H9 (cell line): Measurements from ENCODE around the gene ZNF557. TPM values are rescaled to one million over a fixed set of nuclear protein-coding genes. Genes with fewer than 3 reads are reported as not detected.

Source experiments
- DNase-seq: peaks from one replicate; pipeline ENCODE4 v3.0.0-alpha.2; 2017
- H2AFZ ChIP-seq: one replicate; pipeline ENCODE4 v1.6.1; 2013; ENCODE audit warnings: mild to moderate bottlenecking, low read length, control low read depth, moderate library complexity
- H2AK5ac ChIP-seq: 2 replicates; pipeline ENCODE4 v1.6.1; 2013; ENCODE audit warnings: low read length, control low read depth, mixed read lengths; ENCODE audit not compliant: insufficient read length
- H2BK120ac ChIP-seq: one replicate; pipeline ENCODE4 v1.6.1; 2013; ENCODE audit warnings: low read depth, mild to moderate bottlenecking, low read length, control low read depth, inconsistent platforms; ENCODE audit not compliant: poor library complexity, severe bottlenecking
- H2BK12ac ChIP-seq: 2 replicates; pipeline ENCODE4 v1.6.1; 2013; ENCODE audit warnings: low read length, control low read depth, mixed read lengths, low read depth; ENCODE audit not compliant: insufficient read length
- H2BK15ac ChIP-seq: 2 replicates; pipeline ENCODE4 v1.6.1; 2013; ENCODE audit warnings: low read depth, low read length, control low read depth
- H2BK20ac ChIP-seq: one replicate; pipeline ENCODE4 v1.6.1; 2013; ENCODE audit warnings: low read depth, mild to moderate bottlenecking, low read length, control low read depth, inconsistent platforms; ENCODE audit not compliant: poor library complexity, severe bottlenecking
- H2BK5ac ChIP-seq: 2 replicates; pipeline ENCODE4 v1.6.1; 2013; ENCODE audit warnings: low read length, control low read depth, mixed read lengths; ENCODE audit not compliant: insufficient read length
- H3K14ac ChIP-seq: 2 replicates; pipeline ENCODE4 v1.6.1; 2013; ENCODE audit warnings: low read length, control low read depth; ENCODE audit not compliant: insufficient read depth
- H3K18ac ChIP-seq: 2 replicates; pipeline ENCODE4 v1.6.1; 2013; ENCODE audit warnings: low read depth, mild to moderate bottlenecking, mixed read lengths, low read length, control low read depth; ENCODE audit not compliant: insufficient read length
- H3K23ac ChIP-seq: 2 replicates; pipeline ENCODE4 v1.6.1; 2013; ENCODE audit warnings: low read length, control low read depth, mixed read lengths, low read depth; ENCODE audit not compliant: insufficient read length
- H3K23me2 ChIP-seq: 2 replicates; pipeline ENCODE4 v1.6.1; 2013; ENCODE audit warnings: low read depth, mild to moderate bottlenecking, mixed read lengths, low read length, control low read depth; ENCODE audit not compliant: insufficient read length, poor library complexity, severe bottlenecking
- H3K27ac ChIP-seq: 2 replicates; pipeline ENCODE4 v1.5.1; 2013; ENCODE audit warnings: low read length, control low read depth, mixed read lengths, low read depth; ENCODE audit not compliant: insufficient read length
- H3K27me3 ChIP-seq: 2 replicates; pipeline ENCODE4 v1.6.1; 2013; ENCODE audit warnings: low read length, control low read depth, inconsistent platforms; ENCODE audit not compliant: insufficient read depth
- H3K4ac ChIP-seq: 2 replicates; pipeline ENCODE4 v1.6.1; 2013; ENCODE audit warnings: low read depth, mild to moderate bottlenecking, control low read depth, inconsistent platforms, low read length, moderate library complexity
- H3K4me1 ChIP-seq: 2 replicates; pipeline ENCODE4 v1.6.1; 2013; ENCODE audit warnings: low read length, control low read depth, inconsistent platforms; ENCODE audit not compliant: insufficient read depth
- H3K4me2 ChIP-seq: 2 replicates; pipeline ENCODE4 v1.6.1; 2013; ENCODE audit warnings: low read length, control low read depth, mixed read lengths; ENCODE audit not compliant: insufficient read length, insufficient read depth
- H3K56ac ChIP-seq: 2 replicates; pipeline ENCODE4 v1.6.1; 2013; ENCODE audit warnings: low read depth, mild to moderate bottlenecking, mixed read lengths, low read length, control low read depth; ENCODE audit not compliant: insufficient read length
- H3K79me1 ChIP-seq: 2 replicates; pipeline ENCODE4 v1.6.1; 2013; ENCODE audit warnings: low read depth, mild to moderate bottlenecking, moderate library complexity, low read length, control low read depth, inconsistent platforms; ENCODE audit not compliant: insufficient read depth, poor library complexity, severe bottlenecking
- H3K79me2 ChIP-seq: 2 replicates; pipeline ENCODE4 v1.6.1; 2013; ENCODE audit warnings: low read length, control low read depth, inconsistent platforms; ENCODE audit not compliant: insufficient read depth
- H3K9ac ChIP-seq: 2 replicates; pipeline ENCODE4 v1.6.1; 2013; ENCODE audit warnings: low read length, control low read depth, mixed read lengths; ENCODE audit not compliant: insufficient read length; ENCODE audit errors: extremely low read depth
- H3K9me3 ChIP-seq: one replicate; pipeline ENCODE4 v1.6.1; 2013; ENCODE audit warnings: low read depth, low read length, inconsistent platforms; ENCODE audit not compliant: control insufficient read depth
- H3T11ph ChIP-seq: one replicate; pipeline ENCODE4 v1.6.1; 2013; ENCODE audit warnings: mild to moderate bottlenecking, low read length, control low read depth, inconsistent platforms
- H4K20me1 ChIP-seq: one replicate; pipeline ENCODE4 v1.6.1; 2013; ENCODE audit not compliant: control insufficient read depth, insufficient read length, insufficient read depth
- H4K5ac ChIP-seq: 2 replicates; pipeline ENCODE4 v1.6.1; 2013; ENCODE audit warnings: low read depth, mild to moderate bottlenecking, mixed read lengths, low read length, control low read depth; ENCODE audit not compliant: insufficient read length
- H4K8ac ChIP-seq: replicated peaks from 2 replicates; pipeline ENCODE4 v1.6.1; 2013; ENCODE audit warnings: low read length, control low read depth, mixed read lengths, low read depth; ENCODE audit not compliant: insufficient read length
- H4K91ac ChIP-seq: 2 replicates; pipeline ENCODE4 v1.6.1; 2013; ENCODE audit warnings: low read depth, mild to moderate bottlenecking, moderate library complexity, mixed read lengths, low read length, control low read depth; ENCODE audit not compliant: insufficient read length
- H3K27ac Mint-ChIP-seq, 3 experiments: 2 replicates in 2 of 3; 3 replicates in 1 of 3; pipeline ENCODE4 v1.8.0; 2020 to 2021; ENCODE audit warnings: mixed read lengths in 3 of 3, mild to moderate bottlenecking in 1 of 3, moderate library complexity in 1 of 3
- H3K27me3 Mint-ChIP-seq: 2 replicates; pipeline ENCODE4 v1.8.0; 2021; ENCODE audit warnings: low read depth, mild to moderate bottlenecking, moderate library complexity, mixed read lengths
- H3K36me3 Mint-ChIP-seq, 3 experiments: 2 replicates in 2 of 3; 3 replicates in 1 of 3; pipeline ENCODE4 v1.8.0; 2020 to 2021; ENCODE audit warnings: low read depth in 3 of 3, mixed read lengths in 3 of 3; ENCODE audit not compliant: insufficient read depth in 1 of 3
- H3K4me1 Mint-ChIP-seq, 2 experiments: 2 replicates each; pipeline ENCODE4 v1.8.0; 2020; ENCODE audit warnings: mixed read lengths in 2 of 2
- H3K4me3 Mint-ChIP-seq, 2 experiments: 2 replicates in 1 of 2; 3 replicates in 1 of 2; pipeline ENCODE4 v1.8.0; 2020 to 2021; ENCODE audit warnings: mild to moderate bottlenecking in 2 of 2, mixed read lengths in 2 of 2, moderate library complexity in 1 of 2
- H3K9me3 Mint-ChIP-seq, 2 experiments: 2 replicates in 1 of 2; 3 replicates in 1 of 2; pipeline ENCODE4 v1.8.0; 2020; ENCODE audit warnings: mild to moderate bottlenecking in 2 of 2, mixed read lengths in 2 of 2, moderate library complexity in 1 of 2
- CTCF ChIP-seq: fragments of 200-600 bp; sonication (generic); conservative IDR thresholded peaks from 3 replicates; pipeline ENCODE4 v1.8.0; 2021; ENCODE audit warnings: antibody characterized with exemption, mild to moderate bottlenecking
- WGBS: extraction: QIAGEN DNeasy Blood & Tissue Kit; methylation state at CpG from one replicate; pipeline ENCODE4 v1.1.7; 2013; ENCODE audit warnings: missing lambda C conversion rate, low lambda C conversion rate, mixed read lengths; ENCODE audit not compliant: insufficient read length; ENCODE audit errors: extremely low coverage; 5-methylcytosine and 5-hydroxymethylcytosine counted together
- total RNA-seq: library from RNA; stranded (reverse); gene quantifications from 2 replicates; pipeline ENCODE4 v1.2.1, GENCODE V29; 2021

The ZNF557 gene
- total RNA-seq, 1 experiment from 2014 or later, result 12.2 TPM

GRCh38 chr19:7101498-7102253 is 32.2 kb downstream of the ZNF557 start:
- peak overlapping the region in 1 of 3 experiments; percentile 33; a peak in 2 of 7 replicates for H3K27ac Mint-ChIP-seq
- Histone ChIP-seq H3K27ac (no peak overlapping the region), H3K27me3 (no peaks in the 10 kb centered on the region), H4K8ac (no peak overlapping the region), H4K5ac (no peak overlapping the region), H4K91ac (no peak overlapping the region), H4K20me1 (no peaks in the 10 kb centered on the region), H3K9me3 (no peaks in the 10 kb centered on the region), H2BK5ac (no peak overlapping the region), H3K56ac (no peak overlapping the region), H2AFZ (no peak overlapping the region), H2AK5ac (no peak overlapping the region), H2BK15ac (no peak overlapping the region), H3K4ac (no peak overlapping the region), H3K23ac (no peak overlapping the region), H3K79me1 (no peaks in the 10 kb centered on the region), H3K4me1 (no peaks in the 10 kb centered on the region), H2BK20ac (no peak overlapping the region), H3K79me2 (no peaks in the 10 kb centered on the region), H3K14ac (no peak overlapping the region), H2BK120ac (no peak overlapping the region), H3K9ac (no peak overlapping the region), H2BK12ac (no peak overlapping the region), H3K4me2 (no peak overlapping the region), H3T11ph (no peak overlapping the region), H3K23me2 (no peaks in the 10 kb centered on the region), H3K18ac (no peak overlapping the region)
- H3K4me1 Mint-ChIP-seq, result peaks cover 10 to 11% of the 10 kb centered on the region in 2 experiments
- no peak for TF ChIP-seq CTCF
- WGBS, result no CpG with 5 or more reads among the region's 19 CpGs
- H3K27me3 Mint-ChIP-seq, result peaks cover 6% of the 10 kb centered on the region
- no peak for DNase-seq
- peaks cover 6 to 11% (median 8%) of the 10 kb centered on the region in 3 experiments for H3K36me3 Mint-ChIP-seq
- no peak overlapping the region; a peak in 1 of 5 replicates for H3K4me3 Mint-ChIP-seq
- H3K9me3 Mint-ChIP-seq, result peaks cover 13 to 15% of the 10 kb centered on the region in 2 experiments
